SK-N-MC (cell line): ENCODE data around the gene IGSF23.

Experiments
- EZH2 ChIP-seq: fragments of 200-600 bp; sonication (generic); IDR thresholded peaks from one replicate; pipeline ENCODE4 v1.6.1; 2017; ENCODE audit warnings: antibody characterized with exemption
- POLR2AphosphoS5 ChIP-seq: IDR thresholded peaks from 2 replicates; pipeline ENCODE4 v1.6.1; 2012; ENCODE audit warnings: mild to moderate bottlenecking, low read depth, low read length, borderline replicate concordance

DNA sequence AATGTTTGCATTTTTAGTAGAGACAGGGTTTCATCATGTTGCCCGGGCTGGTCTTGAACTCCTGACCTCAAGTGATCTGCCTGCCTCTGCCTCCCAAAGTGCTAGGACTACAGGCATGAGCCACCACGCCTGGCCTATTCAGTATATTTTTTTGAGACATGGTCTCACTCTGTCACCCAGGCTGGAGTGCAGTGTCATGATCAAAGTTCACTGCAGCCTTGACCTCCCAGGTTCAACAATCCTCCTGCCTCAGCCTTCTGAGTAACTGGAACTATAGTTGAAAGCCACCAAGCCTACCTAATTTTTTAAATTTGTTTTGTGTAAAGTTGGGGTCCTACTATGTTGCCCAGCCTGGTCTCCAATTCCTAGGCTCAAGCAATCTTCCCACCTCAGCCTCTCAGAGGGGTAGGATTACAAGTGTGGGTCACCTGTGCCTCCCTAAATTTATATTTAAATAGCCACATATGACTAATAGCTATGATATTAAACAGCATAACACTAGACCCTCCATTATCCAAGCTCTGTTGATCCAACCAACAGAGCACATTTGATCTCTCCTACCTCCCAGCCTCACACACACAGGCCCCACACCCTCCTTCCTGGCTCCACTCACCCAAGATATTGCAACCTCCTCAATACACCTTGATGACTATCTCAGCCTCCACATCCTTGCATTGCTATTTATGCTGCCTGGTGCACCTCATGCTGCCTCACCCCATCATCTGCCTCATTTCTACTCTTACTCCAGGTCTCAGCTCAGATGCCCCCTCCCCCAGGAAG, 55.8 kb downstream of the IGSF23 start:
- TF ChIP-seq EZH2 (no peak), POLR2AphosphoS5 (no peak)
